Spleen (tissue), 11 donors: ENCODE data around the gene GMDS. TPM values are rescaled to one million over a fixed set of nuclear protein-coding genes. Genes with fewer than 3 reads are reported as not detected.

Experiments
- DNase-seq: peaks from one replicate; pipeline ENCODE4 v3.0.0-alpha.2; 2020
- H3K27ac ChIP-seq, 8 donors: fragments of 200-600 bp; sonication (generic) in 7 of 8; 1 replicate in 4 of 8; 2 replicates in 4 of 8; pipeline versions ENCODE4 v1.5.0 to v1.8.0; 2016 to 2021; ENCODE audit warnings: inconsistent platforms in 4 of 8, mild to moderate bottlenecking in 4 of 8, moderate library complexity in 1 of 8
- H3K27me3 ChIP-seq, 7 donors: fragments of 200-600 bp; sonication (generic) in 6 of 7; replicated peaks in 1 of 7; 1 replicate in 4 of 7; 2 replicates in 3 of 7; pipeline versions ENCODE4 v1.5.0 to v1.8.0; 2016 to 2021; ENCODE audit warnings: inconsistent platforms in 3 of 7, mild to moderate bottlenecking in 1 of 7
- H3K36me3 ChIP-seq, 6 donors: fragments of 200-600 bp; sonication (generic) in 5 of 6; 1 replicate in 4 of 6; 2 replicates in 2 of 6; pipeline versions ENCODE4 v1.5.0 to v1.8.0; 2016 to 2021; ENCODE audit warnings: inconsistent platforms in 2 of 6
- H3K4me1 ChIP-seq, 6 donors: fragments of 200-600 bp; sonication (generic) in 5 of 6; 1 replicate in 3 of 6; 2 replicates in 3 of 6; pipeline versions ENCODE4 v1.5.0 to v1.8.0; 2016 to 2021; ENCODE audit warnings: inconsistent platforms in 3 of 6
- H3K4me3 ChIP-seq, 8 donors: fragments of 200-600 bp; sonication (generic) in 7 of 8; 1 replicate in 4 of 8; 2 replicates in 4 of 8; pipeline versions ENCODE4 v1.5.0 to v1.8.0; 2016 to 2021; ENCODE audit warnings: inconsistent platforms in 4 of 8, mild to moderate bottlenecking in 4 of 8, moderate library complexity in 2 of 8
- H3K9me3 ChIP-seq, 8 donors: fragments of 200-600 bp; sonication (generic) in 7 of 8; 1 replicate in 4 of 8; 2 replicates in 4 of 8; pipeline versions ENCODE4 v1.5.0 to v1.8.0; 2016 to 2021; ENCODE audit warnings: inconsistent platforms in 4 of 8
- CTCF ChIP-seq, 11 experiments: fragments of 200-600 bp in 7 of 11; fragments of 450-650 bp in 4 of 11; sonication (generic) in 4 of 11; IDR thresholded peaks in 8 of 11; conservative IDR thresholded peaks in 3 of 11; 1 replicate in 7 of 11; 2 replicates in 4 of 11; pipeline versions ENCODE4 v1.4.0 to v1.8.0; 2016 to 2021; ENCODE audit warnings: antibody characterized with exemption in 11 of 11, inconsistent platforms in 4 of 11, mild to moderate bottlenecking in 1 of 11
- POLR2A ChIP-seq, 3 donors: fragments of 450-650 bp; IDR thresholded peaks; one replicate each; pipeline ENCODE4 v1.5.1; 2017; ENCODE audit warnings: antibody characterized with exemption in 3 of 3, mild to moderate bottlenecking in 1 of 3
- POLR2AphosphoS5 ChIP-seq, 3 donors: sonication (generic); formaldehyde crosslinking; IDR thresholded peaks; one replicate each; pipeline ENCODE4 v1.5.1; 2017; ENCODE audit warnings: antibody characterized with exemption in 3 of 3
- WGBS, 5 donors: extraction: QIAGEN DNeasy Blood & Tissue Kit in 3 of 5; methylation state at CpG; one replicate each; pipeline versions ENCODE4 v1.1.5 to v1.1.7; 2013 to 2018; 5-methylcytosine and 5-hydroxymethylcytosine counted together
- intact Hi-C: fragments of 100-400 bp; cut with DNase I; formaldehyde crosslinking; loops from one replicate; pipeline ENCODE4 v1.15.0; 2023; ENCODE audit warnings: low total_unique reads
- polyA plus RNA-seq, 3 donors: library from polyadenylated mRNA; stranded (reverse); fragments of 200-250 nt; gene quantifications; one replicate each; pipeline ENCODE4 v1.2.1, GENCODE V29; 2013
- total RNA-seq, 7 donors: library from RNA; depleted of rRNA in 3 of 7; stranded (reverse); fragments of >200 nt in 3 of 7; fragmentation: NEBNext Ultra II Directional in 4 of 7; extraction: Animal tissue kit (Norgen Biotek cat#: 25700) in 4 of 7; gene quantifications; one replicate each; pipeline versions ENCODE4 v1.1.0 to v1.2.1, GENCODE V29; 2016 to 2021
- donor health status: healthy with polysubstance abuse.
- donor health status: DM: no; HTN: no; CAD: no; lungs with moderate emphysema.
- donor health status: DM: no; HTN: no; CAD: no.
- donor health status: Bipolar disorder and iron deficiency.
- donor health status: healthy.
- donor health status: DM: no; HTN: no; CAD: no.
- donor health status: DM: yes; HTN: yes; CAD: no.

GMDS gene
- total and polyA plus RNA-seq, 10 donors: 9.1 to 30.8 (median 17.7) TPM

- TF ChIP-seq POLR2A (IDR thresholded peaks at IDR 0.05) (no peak), CTCF (IDR thresholded peaks at IDR 0.05 in 8 of 11, conservative IDR thresholded peaks at IDR 0.05 in 3 of 11) (no peak), POLR2AphosphoS5 (IDR thresholded peaks at IDR 0.05) (no peak)
- Histone ChIP-seq H3K27ac (no peak overlapping the region), H3K36me3 (peaks cover 0 to 53% (median 15%) of the 10 kb centered on the region in 6 donors), H3K4me3 (no peak overlapping the region), H3K27me3 (no peaks in the 10 kb centered on the region), H3K4me1 (peaks cover 0 to 37% (median 20%) of the 10 kb centered on the region in 6 donors), H3K9me3 (peaks cover 0 to 2% (median 0%) of the 10 kb centered on the region in 8 donors)
- intact Hi-C loops: no loop called here
- no peak for DNase-seq
- 95 to 98% (median 96%) methylated on average over 7 of the region's 7 CpGs for WGBS, 5 donors
Observed at GRCh38 chr6:2249126-2249525, 3.7 kb upstream of the GMDS start.

- Histone ChIP-seq H3K4me3 (no peak overlapping the region), H3K27ac (no peak overlapping the region), H3K9me3 (no peaks in the 10 kb centered on the region), H3K36me3 (peaks cover 0 to 39% (median 6%) of the 10 kb centered on the region in 6 donors), H3K4me1 (peaks cover 0 to 52% (median 27%) of the 10 kb centered on the region in 6 donors), H3K27me3 (no peaks in the 10 kb centered on the region)
- intact Hi-C loops: no loop called here
- TF ChIP-seq POLR2A (IDR thresholded peaks at IDR 0.05) (no peak), POLR2AphosphoS5 (IDR thresholded peaks at IDR 0.05) (no peak), CTCF (IDR thresholded peaks at IDR 0.05 in 8 of 11, conservative IDR thresholded peaks at IDR 0.05 in 3 of 11) (no peak)
- 84 to 92% (median 90%) methylated on average over 5 of the region's 5 CpGs for WGBS, 5 donors
- DNase-seq: no peak
Observed at GRCh38 chr6:2247664-2248063, 2.3 kb upstream of the GMDS start.

- no peak for TF ChIP-seq CTCF (IDR thresholded peaks at IDR 0.05 in 8 of 11, conservative IDR thresholded peaks at IDR 0.05 in 3 of 11)
- TF ChIP-seq POLR2A (IDR thresholded peaks at IDR 0.05): no peak
- peak in 1 of 3 donors; percentile 44 for TF ChIP-seq POLR2AphosphoS5 (IDR thresholded peaks at IDR 0.05)
- Histone ChIP-seq H3K36me3 (peaks cover 0 to 26% (median 5%) of the 10 kb centered on the region in 6 donors), H3K27me3 (no peaks in the 10 kb centered on the region), H3K27ac (peak overlapping the region; percentile 45 to 93 (median 87)), H3K4me3 (peak overlapping the region; percentile 89 to 98 (median 96)), H3K9me3 (no peaks in the 10 kb centered on the region), H3K4me1 (peaks cover 0 to 52% (median 27%) of the 10 kb centered on the region in 6 donors)
- DNase-seq: peak; percentile 84
- WGBS, 5 donors: 17 to 24% (median 18%) methylated on average over 25 to 31 of the region's 31 CpGs
- intact Hi-C loops: no loop called here
Observed at GRCh38 chr6:2245877-2246863, 765 bp upstream of the GMDS start.
